Measurements from ENCODE around the gene ICOS.

GRCh38 chr2:203936535-203936934 is at the start of gene ICOS:
- no peak for TF ChIP-seq CTCF (conservative IDR thresholded peaks at IDR 0.05)
- TF ChIP-seq EZH2 (IDR thresholded peaks at IDR 0.05; ENCODE audit: low read depth): no peak

All from PC-9 (cell line).